C4-2B (cell line): Measurements from ENCODE around the gene PRDM8.

Source experiments
- H3K27ac ChIP-seq: fragments of 450-650 bp; 2 replicates; pipeline ENCODE4 v1.5.1; 2017
- ZFX ChIP-seq: fragments of 450-650 bp; IDR thresholded peaks from 2 replicates; pipeline ENCODE4 v1.6.1; 2017
- TF ChIP-seq, protein P1 (sequence below): fragments of 450-650 bp; conservative IDR thresholded peaks from 2 replicates; pipeline ENCODE4 v1.5.1; 2017; ENCODE audit warnings: mild to moderate bottlenecking

Gene PRDM8

GRCh38 chr4:80188801-80189458, 8.4 kb upstream of the PRDM8 start:
- TF ChIP-seq, protein P1, sequence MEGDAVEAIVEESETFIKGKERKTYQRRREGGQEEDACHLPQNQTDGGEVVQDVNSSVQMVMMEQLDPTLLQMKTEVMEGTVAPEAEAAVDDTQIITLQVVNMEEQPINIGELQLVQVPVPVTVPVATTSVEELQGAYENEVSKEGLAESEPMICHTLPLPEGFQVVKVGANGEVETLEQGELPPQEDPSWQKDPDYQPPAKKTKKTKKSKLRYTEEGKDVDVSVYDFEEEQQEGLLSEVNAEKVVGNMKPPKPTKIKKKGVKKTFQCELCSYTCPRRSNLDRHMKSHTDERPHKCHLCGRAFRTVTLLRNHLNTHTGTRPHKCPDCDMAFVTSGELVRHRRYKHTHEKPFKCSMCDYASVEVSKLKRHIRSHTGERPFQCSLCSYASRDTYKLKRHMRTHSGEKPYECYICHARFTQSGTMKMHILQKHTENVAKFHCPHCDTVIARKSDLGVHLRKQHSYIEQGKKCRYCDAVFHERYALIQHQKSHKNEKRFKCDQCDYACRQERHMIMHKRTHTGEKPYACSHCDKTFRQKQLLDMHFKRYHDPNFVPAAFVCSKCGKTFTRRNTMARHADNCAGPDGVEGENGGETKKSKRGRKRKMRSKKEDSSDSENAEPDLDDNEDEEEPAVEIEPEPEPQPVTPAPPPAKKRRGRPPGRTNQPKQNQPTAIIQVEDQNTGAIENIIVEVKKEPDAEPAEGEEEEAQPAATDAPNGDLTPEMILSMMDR: no peak
- no peak for TF ChIP-seq ZFX
- no peak overlapping the region for H3K27ac ChIP-seq

DNA sequence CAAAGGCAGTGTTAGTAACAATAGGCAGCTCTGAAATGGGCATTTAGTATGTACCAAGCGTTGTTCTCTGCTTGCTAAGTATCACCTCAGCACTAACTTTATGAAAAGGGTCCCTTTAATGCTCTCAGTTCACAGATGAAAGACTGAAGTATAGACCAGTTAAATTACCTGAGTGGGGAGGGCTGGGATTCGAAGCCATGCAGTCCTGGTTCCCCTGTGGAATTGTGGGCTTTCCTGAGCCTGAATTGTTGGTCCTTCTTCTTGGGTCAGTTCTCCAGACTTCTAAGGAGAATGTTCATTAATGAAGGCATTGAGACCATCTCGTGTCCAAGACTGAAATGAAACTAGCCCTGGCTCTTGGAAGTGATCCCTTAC, 7.7 kb upstream of the PRDM8 start:
- H3K27ac ChIP-seq: no peak overlapping the region
- no peak for TF ChIP-seq ZFX
- TF ChIP-seq, protein P1: no peak

DNA sequence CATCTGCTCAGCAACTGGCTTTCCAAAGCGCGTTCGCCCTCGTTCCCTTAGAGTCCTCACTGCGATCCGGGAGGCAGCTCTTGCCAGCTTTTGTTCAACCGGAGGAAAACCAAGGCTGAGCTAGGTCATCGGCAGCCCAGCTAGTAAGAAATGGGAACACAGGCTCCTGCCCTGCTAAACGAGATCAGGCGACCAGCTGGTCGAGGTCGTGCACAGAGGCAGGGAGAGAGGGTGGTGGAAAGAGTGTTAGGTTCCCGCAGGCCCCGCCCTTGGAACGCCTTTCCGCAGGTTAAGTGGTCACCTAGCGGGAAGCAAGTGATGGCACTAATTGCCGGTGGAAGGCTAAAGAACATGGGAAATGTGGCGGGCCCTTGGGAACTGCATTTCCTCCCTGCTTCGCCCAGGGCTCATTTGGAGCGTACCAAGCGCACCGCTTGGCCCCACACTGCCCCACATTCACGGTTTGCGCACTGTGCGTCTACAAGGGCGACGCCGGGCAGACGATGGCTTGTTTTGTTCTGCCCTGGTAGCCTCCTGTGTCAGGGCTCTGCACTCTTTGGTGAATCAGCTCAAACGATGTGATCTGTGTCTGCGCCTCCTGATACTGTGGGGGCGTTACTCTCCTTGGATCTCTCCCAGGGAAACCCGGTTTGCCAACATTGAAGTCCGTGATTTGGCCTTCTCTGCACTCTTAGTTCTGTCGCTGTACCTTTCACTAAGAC, 7.2 kb upstream of the PRDM8 start:
- no peak for TF ChIP-seq ZFX
- TF ChIP-seq, protein P1: no peak

DNA sequence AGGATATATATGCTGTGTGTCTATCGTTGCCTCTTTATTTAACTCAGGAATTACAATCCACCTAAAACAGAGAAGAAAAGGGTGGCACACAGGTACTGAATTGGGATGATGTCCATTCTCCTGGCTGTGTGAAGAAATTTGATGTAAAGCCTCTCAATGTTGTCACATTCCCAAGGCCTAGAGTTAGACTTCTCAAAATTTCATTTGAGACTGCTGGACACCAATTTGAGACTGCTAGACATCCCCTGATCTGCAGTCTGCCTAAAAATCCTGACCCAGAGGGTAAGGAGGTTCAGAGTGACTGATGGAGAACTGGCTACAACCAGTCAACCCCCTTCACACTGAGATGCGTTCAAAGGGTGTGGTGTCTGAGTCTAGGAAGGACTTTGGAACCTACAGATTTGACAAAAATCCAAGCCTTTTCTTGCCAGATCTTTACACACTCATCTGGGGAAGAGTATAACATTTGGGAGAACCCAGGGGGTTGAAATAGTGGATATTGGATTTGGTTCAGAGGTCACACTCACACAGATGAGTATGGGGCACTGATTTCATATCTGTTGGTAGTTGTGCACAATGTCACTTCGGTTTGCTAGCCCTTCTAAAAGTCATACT, 4.9 kb upstream of the PRDM8 start:
- H3K27ac ChIP-seq: no peak overlapping the region

More for the DNA sequence above, 7.2 kb upstream of the PRDM8 start:
- H3K27ac ChIP-seq: no peak overlapping the region

DNA sequence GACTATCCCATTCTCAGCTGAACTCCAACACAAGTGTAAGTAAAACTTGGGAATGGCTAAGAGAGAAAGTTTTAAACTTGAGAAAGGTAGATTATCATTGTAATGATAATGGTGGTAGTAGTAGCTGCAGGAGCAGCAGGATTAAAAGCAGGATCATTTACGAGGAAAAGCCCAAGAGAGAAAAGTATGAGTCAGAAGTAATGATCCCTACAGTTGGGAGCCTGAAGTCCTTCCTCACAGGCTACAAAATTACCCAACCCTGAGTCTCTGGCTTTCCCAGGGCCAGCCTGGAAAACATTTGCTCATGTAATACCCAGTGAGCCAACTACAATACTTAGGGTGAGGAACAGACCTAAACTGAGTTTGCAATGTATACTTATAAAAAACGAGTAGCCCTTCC, 4.4 kb upstream of the PRDM8 start:
- no peak overlapping the region for H3K27ac ChIP-seq
- TF ChIP-seq, protein P1: no peak
- no peak for TF ChIP-seq ZFX

More for the DNA sequence above, 4.9 kb upstream of the PRDM8 start:
- TF ChIP-seq, protein P1: no peak
- no peak for TF ChIP-seq ZFX

DNA sequence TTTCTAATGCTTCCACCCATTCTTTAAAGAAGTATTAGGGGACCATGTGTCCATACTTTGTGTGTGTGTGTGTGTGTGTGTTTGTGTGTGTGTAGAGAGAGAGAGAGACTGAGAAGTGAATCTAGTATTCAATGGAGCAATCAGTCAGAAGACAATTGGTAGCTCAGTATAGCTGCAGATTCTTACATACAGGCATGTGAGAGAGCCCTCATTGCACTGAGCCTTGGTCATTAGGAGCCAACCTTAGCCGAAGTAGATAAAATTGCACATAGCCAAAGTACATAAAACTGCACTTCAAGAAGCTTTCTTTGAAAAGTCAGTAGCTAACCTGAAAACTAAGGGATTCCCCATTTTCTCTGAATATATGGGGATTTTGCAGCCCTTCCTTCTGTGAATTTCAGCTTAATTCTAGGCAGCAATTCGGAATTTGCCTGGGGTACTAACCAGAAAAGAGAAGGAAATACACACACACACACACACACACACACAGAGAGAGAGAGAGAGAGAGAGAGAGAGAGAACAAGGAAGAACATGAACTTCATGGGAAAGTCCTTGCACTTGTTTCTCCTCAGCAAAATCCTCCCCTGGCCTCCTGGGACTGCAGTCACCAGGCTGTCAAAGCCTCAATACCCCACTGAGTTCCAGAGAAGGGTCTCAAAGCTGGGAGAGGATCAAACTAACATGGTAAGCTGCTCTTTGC, 1.7 kb upstream of the PRDM8 start:
- no peak for TF ChIP-seq ZFX
- TF ChIP-seq, protein P1: no peak
- no peak overlapping the region for H3K27ac ChIP-seq
